K562 (cell line): ENCODE data around the gene GSKIP. TPM values are rescaled to one million over a fixed set of nuclear protein-coding genes. Genes with fewer than 3 reads are reported as not detected.

Source experiments
- ATAC-seq: fragments of 200-7000 bp; cut with Tn5 transposase; 3 replicates; pipeline ENCODE4 v1.9.1; 2020; ENCODE audit warnings: moderate library complexity
- BruUV-seq: library from RNA; stranded (reverse); fragments of 400-500 nt; replicated peaks from 2 replicates; lab custom pipeline; 2021; lab: Mats Ljungman, UMichigan
- CTCF ChIA-PET: fragments of 300-600 bp; formaldehyde crosslinking; extraction: SDS; loops from one replicate; lab custom pipeline; 2021; ENCODE audit warnings: low intra/inter-chr PET ratio; lab: Yijun Ruan, JAX
- POLR2A ChIA-PET: fragments of 300-600, 350-650 bp; sonication (Branson Sonifier 250); formaldehyde crosslinking; extraction: SDS; loops from one replicate; lab custom pipeline; 2021; ENCODE audit warnings: antibody characterized with exemption, inconsistent platforms; lab: Yijun Ruan, JAX
- DNase-seq, 4 experiments: peaks; one replicate each; pipeline versions ENCODE4 v3.0.0 to v3.0.0-alpha.2; 2011 to 2018; ENCODE audit warnings: low spot score in 3 of 4, mixed read lengths in 3 of 4; ENCODE audit errors: extremely low read depth in 1 of 4
- FAIRE-seq: peaks from 2 replicates; lab custom pipeline; 2011; peaks lifted over from hg19 to GRCh38; lab: Jason Lieb, UNC
- H2AFZ ChIP-seq: 2 replicates; pipeline ENCODE4 v1.6.0; 2011; ENCODE audit warnings: low read depth, low read length, control low read depth, inconsistent platforms
- H3K27ac ChIP-seq: fragments of 200-600 bp; 3 replicates; pipeline ENCODE4 v1.8.0; 2011; ENCODE audit warnings: low read depth, mild to moderate bottlenecking, control low read depth, inconsistent platforms, low read length, moderate library complexity, mixed read lengths; ENCODE audit errors: extremely low read depth
- H3K27me3 ChIP-seq, 2 experiments: fragments of 300-600 bp in 1 of 2; 2 replicates in 1 of 2; 3 replicates in 1 of 2; pipeline versions ENCODE4 v1.6.0 to v1.8.0; 2011; ENCODE audit warnings: inconsistent platforms in 2 of 2, low read length in 2 of 2, mild to moderate bottlenecking in 1 of 2, mixed read lengths in 1 of 2, moderate library complexity in 1 of 2; ENCODE audit not compliant: control insufficient read depth in 2 of 2, insufficient read depth in 2 of 2
- H3K36me3 ChIP-seq: fragments of 300-600 bp; 3 replicates; pipeline ENCODE4 v1.8.0; 2011; ENCODE audit warnings: mild to moderate bottlenecking, low read length, inconsistent platforms; ENCODE audit not compliant: control insufficient read depth, insufficient read depth
- H3K4me1 ChIP-seq, 2 experiments: fragments of 200-600 bp in 1 of 2; replicated peaks in 1 of 2; 2 replicates in 1 of 2; 3 replicates in 1 of 2; pipeline versions ENCODE4 v1.5.1 to v1.8.0; 2011; ENCODE audit warnings: inconsistent platforms in 2 of 2, low read length in 2 of 2, mild to moderate bottlenecking in 1 of 2, mixed read lengths in 1 of 2, moderate library complexity in 1 of 2; ENCODE audit not compliant: control insufficient read depth in 2 of 2, insufficient read depth in 2 of 2
- H3K4me2 ChIP-seq: 2 replicates; pipeline ENCODE4 v1.6.1; 2011; ENCODE audit warnings: low read length, control low read depth, inconsistent platforms, mixed read lengths; ENCODE audit not compliant: insufficient read depth
- H3K4me3 ChIP-seq: fragments of 200-600 bp; sonication (generic), shearing (Covaris generic); 2 replicates; pipeline ENCODE4 v1.5.1; 2016; ENCODE audit warnings: control low read depth, inconsistent platforms
- H3K79me2 ChIP-seq: fragments of 200-600 bp; 3 replicates; pipeline ENCODE4 v1.8.0; 2011; ENCODE audit warnings: low read length, inconsistent platforms; ENCODE audit not compliant: control insufficient read depth, insufficient read depth
- H3K9ac ChIP-seq, 2 experiments: 2 replicates each; pipeline versions ENCODE4 v1.6.0 to v1.6.1; 2011; ENCODE audit warnings: low read depth in 2 of 2, low read length in 2 of 2, control low read depth in 1 of 2, inconsistent platforms in 1 of 2, mild to moderate bottlenecking in 1 of 2, mixed read lengths in 1 of 2; ENCODE audit not compliant: insufficient read depth in 1 of 2
- H3K9me1 ChIP-seq: one replicate; pipeline ENCODE4 v1.6.0; 2011; ENCODE audit warnings: inconsistent platforms, mild to moderate bottlenecking, low read length, moderate library complexity; ENCODE audit not compliant: control insufficient read depth, insufficient read depth
- H3K9me3 ChIP-seq: replicated peaks from 2 replicates; pipeline ENCODE4 v1.5.1; 2011; ENCODE audit warnings: low read depth, low read length, inconsistent platforms; ENCODE audit not compliant: control insufficient read depth, insufficient read depth
- H4K20me1 ChIP-seq: replicated peaks from 2 replicates; pipeline ENCODE4 v1.6.1; 2011; ENCODE audit warnings: low read length, inconsistent platforms, mixed read lengths; ENCODE audit not compliant: control insufficient read depth, insufficient read depth
- CBFB ChIP-seq: sonication (generic); formaldehyde crosslinking; IDR thresholded peaks from 2 replicates; pipeline ENCODE4 v1.4.0; 2020; ENCODE audit warnings: mild to moderate bottlenecking, missing genetic modification reagents
- CHD1 ChIP-seq: fragments of 200-600 bp; sonication (generic); IDR thresholded peaks from one replicate; pipeline ENCODE4 v1.6.1; 2012; ENCODE audit warnings: mild to moderate bottlenecking, moderate library complexity, low read length, inconsistent platforms
- ESRRA ChIP-seq: fragments of 450-650 bp; IDR thresholded peaks from 2 replicates; pipeline ENCODE4 v1.6.1; 2014; ENCODE audit warnings: low read depth, mild to moderate bottlenecking, moderate library complexity, borderline replicate concordance
- HDAC6 ChIP-seq: IDR thresholded peaks from 2 replicates; pipeline ENCODE4 v1.6.1; 2012; ENCODE audit warnings: low read depth, mild to moderate bottlenecking, control low read depth, inconsistent platforms, low read length, moderate library complexity
- HDAC8 ChIP-seq: fragments of 450-650 bp; IDR thresholded peaks from 2 replicates; pipeline ENCODE4 v1.6.1; 2016; ENCODE audit warnings: mild to moderate bottlenecking, missing genetic modification characterization, moderate library complexity, missing compliant biosample characterization
- HEY1 ChIP-seq: fragments of 250-450 bp; sonication (Bioruptor Pico); IDR thresholded peaks from 2 replicates; pipeline ENCODE4 v1.5.0; 2020; ENCODE audit warnings: mild to moderate bottlenecking, moderate library complexity, borderline replicate concordance
- LARP7 ChIP-seq: fragments of 450-650 bp; IDR thresholded peaks from 2 replicates; pipeline ENCODE4 v1.6.1; 2016
- MAFF ChIP-seq: IDR thresholded peaks from 2 replicates; pipeline ENCODE4 v1.6.1; 2012; ENCODE audit warnings: low read length, improper control_type of control experiment
- MAFG ChIP-seq: fragments of 450-650 bp; conservative IDR thresholded peaks from 2 replicates; pipeline ENCODE4 v1.6.1; 2016; ENCODE audit warnings: missing genetic modification characterization, missing compliant biosample characterization
- MEF2A ChIP-seq: IDR thresholded peaks from 2 replicates; pipeline ENCODE4 v1.6.1; 2011; ENCODE audit warnings: low read depth, mild to moderate bottlenecking, low read length, moderate library complexity; ENCODE audit not compliant: control insufficient read depth
- SMC3 ChIP-seq: conservative IDR thresholded peaks from 2 replicates; pipeline ENCODE4 v1.6.1; 2011; ENCODE audit warnings: low read depth, low read length, improper control_type of control experiment; ENCODE audit not compliant: insufficient read depth
- ZNF121 ChIP-seq: sonication (generic); formaldehyde crosslinking; conservative IDR thresholded peaks from 2 replicates; pipeline ENCODE4 v1.8.0; 2022; ENCODE audit warnings: missing genetic modification reagents
- ZNF76 ChIP-seq: fragments of 250-450 bp; sonication (Bioruptor Pico); IDR thresholded peaks from 2 replicates; pipeline ENCODE4 v1.4.0; 2020; ENCODE audit warnings: mild to moderate bottlenecking, moderate library complexity, borderline replicate concordance
- ZNF766 ChIP-seq: fragments of 200-800 bp; sonication (Bioruptor generic); conservative IDR thresholded peaks from 2 replicates; pipeline ENCODE4 v1.6.1; 2016; ENCODE audit warnings: missing genetic modification characterization, missing compliant biosample characterization
- WGBS: fragments of 100-300 bp; shearing (Covaris generic); methylation state at CpG from one replicate; pipeline ENCODE4 v1.1.6; 2016; ENCODE audit warnings: low coverage, mixed read lengths; ENCODE audit not compliant: insufficient coverage; ENCODE audit errors: missing lambda C conversion rate; 5-methylcytosine and 5-hydroxymethylcytosine counted together
- in situ Hi-C: fragments of 300-500 bp; cut with MboI; formaldehyde crosslinking; loops from 4 replicates; pipeline ENCODE4 v1.15.0; 2018; ENCODE audit warnings: inconsistent platforms, mixed read lengths
- intact Hi-C: fragments of 100-400 bp; cut with micrococcal nuclease; formaldehyde crosslinking; loops from 2 replicates; pipeline ENCODE4 v1.14.2; 2022
- polyA plus RNA-seq, 8 experiments: library from polyadenylated mRNA; depleted of rRNA in 4 of 8; stranded (reverse) in 5 of 8; unstranded in 3 of 8; fragments of >200 nt; fragmentation: Nextera tagmentation in 2 of 8; fragmentation: Illumina TruSeq in 1 of 8; extraction: Ambion mirVana in 2 of 8; extraction: Trizol in 1 of 8; gene quantifications; 2 replicates each; pipeline versions ENCODE4 v1.2.1 to v1.2.3, GENCODE V29; 2011 to 2014; ENCODE audit warnings: inconsistent platforms in 1 of 8, missing spikeins in 1 of 8
- total RNA-seq, 7 experiments: library from RNA; depleted of rRNA in 6 of 7; stranded (reverse); fragments of >200 nt in 6 of 7; fragmentation: Illumina TruSeq in 2 of 7; extraction: Trizol in 2 of 7; gene quantifications; 2 replicates each; pipeline versions ENCODE4 v1.2.1 to v1.2.3, GENCODE V29; 2011 to 2021; ENCODE audit warnings: low replicate concordance in 1 of 7
- TF ChIP-seq, protein P1 (sequence below): fragments of 250-450 bp; sonication (Bioruptor Pico); IDR thresholded peaks from 2 replicates; pipeline ENCODE4 v1.8.0; 2021; ENCODE audit warnings: borderline replicate concordance, mild to moderate bottlenecking, moderate library complexity; ENCODE audit not compliant: poor library complexity, severe bottlenecking
- TF ChIP-seq, protein P2 (sequence below): fragments of 450-650 bp; IDR thresholded peaks from 2 replicates; pipeline ENCODE4 v1.6.1; 2018; ENCODE audit not compliant: partially characterized antibody
- TF ChIP-seq, protein P3 (sequence below): sonication (generic); formaldehyde crosslinking; IDR thresholded peaks from 2 replicates; pipeline ENCODE4 v1.8.1; 2023; ENCODE audit warnings: mild to moderate bottlenecking, missing genetic modification reagents

The GSKIP gene
- total and polyA plus RNA-seq, 9 of the 15 experiments (the other 6 are each of a cell fraction or from before 2014, with no cell fraction given) = 12.9 to 58.9 (median 22.2) TPM

DNA sequence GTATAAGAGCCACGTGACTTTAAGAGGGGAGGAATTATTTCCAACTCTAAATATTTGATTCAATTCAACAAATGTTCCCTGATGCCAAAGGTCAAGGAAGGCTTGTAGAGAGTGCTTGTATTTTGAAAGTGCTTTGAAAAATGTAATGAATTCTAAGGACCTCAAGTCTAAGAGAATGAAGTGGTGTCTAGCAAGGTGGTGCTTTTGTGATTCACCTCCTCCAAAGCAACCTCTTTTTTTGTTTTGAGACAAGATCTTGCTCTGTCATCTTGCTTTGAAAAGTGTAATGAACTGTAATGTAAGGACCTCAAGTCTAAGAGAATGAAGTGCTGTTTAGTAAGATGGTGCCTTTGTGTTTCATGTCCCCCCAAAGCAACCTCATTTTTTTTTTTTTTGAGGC lies 42.4 kb downstream of the GSKIP start:
- no peaks in the 10 kb centered on the region for H3K9me3 ChIP-seq
- BruUV-seq = no TSS peak
- TF ChIP-seq CBFB (CRISPR knock-in tag) = no peak
- TF ChIP-seq HDAC6 = no peak
- TF ChIP-seq, protein P1, sequence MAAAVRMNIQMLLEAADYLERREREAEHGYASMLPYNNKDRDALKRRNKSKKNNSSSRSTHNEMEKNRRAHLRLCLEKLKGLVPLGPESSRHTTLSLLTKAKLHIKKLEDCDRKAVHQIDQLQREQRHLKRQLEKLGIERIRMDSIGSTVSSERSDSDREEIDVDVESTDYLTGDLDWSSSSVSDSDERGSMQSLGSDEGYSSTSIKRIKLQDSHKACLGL (CRISPR knock-in tag) = no peak
- no peak for TF ChIP-seq LARP7
- no peak for TF ChIP-seq HEY1 (CRISPR knock-in tag)
- TF ChIP-seq, protein P2, sequence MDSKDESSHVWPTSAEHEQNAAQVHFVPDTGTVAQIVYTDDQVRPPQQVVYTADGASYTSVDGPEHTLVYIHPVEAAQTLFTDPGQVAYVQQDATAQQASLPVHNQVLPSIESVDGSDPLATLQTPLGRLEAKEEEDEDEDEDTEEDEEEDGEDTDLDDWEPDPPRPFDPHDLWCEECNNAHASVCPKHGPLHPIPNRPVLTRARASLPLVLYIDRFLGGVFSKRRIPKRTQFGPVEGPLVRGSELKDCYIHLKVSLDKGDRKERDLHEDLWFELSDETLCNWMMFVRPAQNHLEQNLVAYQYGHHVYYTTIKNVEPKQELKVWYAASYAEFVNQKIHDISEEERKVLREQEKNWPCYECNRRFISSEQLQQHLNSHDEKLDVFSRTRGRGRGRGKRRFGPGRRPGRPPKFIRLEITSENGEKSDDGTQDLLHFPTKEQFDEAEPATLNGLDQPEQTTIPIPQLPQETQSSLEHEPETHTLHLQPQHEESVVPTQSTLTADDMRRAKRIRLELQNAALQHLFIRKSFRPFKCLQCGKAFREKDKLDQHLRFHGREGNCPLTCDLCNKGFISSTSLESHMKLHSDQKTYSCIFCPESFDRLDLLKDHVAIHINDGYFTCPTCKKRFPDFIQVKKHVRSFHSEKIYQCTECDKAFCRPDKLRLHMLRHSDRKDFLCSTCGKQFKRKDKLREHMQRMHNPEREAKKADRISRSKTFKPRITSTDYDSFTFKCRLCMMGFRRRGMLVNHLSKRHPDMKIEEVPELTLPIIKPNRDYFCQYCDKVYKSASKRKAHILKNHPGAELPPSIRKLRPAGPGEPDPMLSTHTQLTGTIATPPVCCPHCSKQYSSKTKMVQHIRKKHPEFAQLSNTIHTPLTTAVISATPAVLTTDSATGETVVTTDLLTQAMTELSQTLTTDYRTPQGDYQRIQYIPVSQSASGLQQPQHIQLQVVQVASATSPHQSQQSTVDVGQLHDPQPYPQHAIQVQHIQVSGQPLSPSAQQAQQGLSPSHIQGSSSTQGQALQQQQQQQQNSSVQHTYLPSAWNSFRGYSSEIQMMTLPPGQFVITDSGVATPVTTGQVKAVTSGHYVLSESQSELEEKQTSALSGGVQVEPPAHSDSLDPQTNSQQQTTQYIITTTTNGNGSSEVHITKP = peak; percentile 27
- TF ChIP-seq CHD1 = no peak
- TF ChIP-seq MAFG = peak; percentile 48
- no peak for TF ChIP-seq SMC3
- no peak for TF ChIP-seq MEF2A
- TF ChIP-seq ESRRA = no peak
- TF ChIP-seq ZNF121 (CRISPR knock-in tag) = no peak
- no peak for TF ChIP-seq HDAC8 (tag)
- TF ChIP-seq, protein P3, sequence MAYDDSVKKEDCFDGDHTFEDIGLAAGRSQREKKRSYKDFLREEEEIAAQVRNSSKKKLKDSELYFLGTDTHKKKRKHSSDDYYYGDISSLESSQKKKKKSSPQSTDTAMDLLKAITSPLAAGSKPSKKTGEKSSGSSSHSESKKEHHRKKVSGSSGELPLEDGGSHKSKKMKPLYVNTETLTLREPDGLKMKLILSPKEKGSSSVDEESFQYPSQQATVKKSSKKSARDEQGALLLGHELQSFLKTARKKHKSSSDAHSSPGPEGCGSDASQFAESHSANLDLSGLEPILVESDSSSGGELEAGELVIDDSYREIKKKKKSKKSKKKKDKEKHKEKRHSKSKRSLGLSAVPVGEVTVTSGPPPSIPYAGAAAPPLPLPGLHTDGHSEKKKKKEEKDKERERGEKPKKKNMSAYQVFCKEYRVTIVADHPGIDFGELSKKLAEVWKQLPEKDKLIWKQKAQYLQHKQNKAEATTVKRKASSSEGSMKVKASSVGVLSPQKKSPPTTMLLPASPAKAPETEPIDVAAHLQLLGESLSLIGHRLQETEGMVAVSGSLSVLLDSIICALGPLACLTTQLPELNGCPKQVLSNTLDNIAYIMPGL (CRISPR knock-in tag) = no peak
- TF ChIP-seq ZNF76 (CRISPR knock-in tag) = no peak
- peak; percentile 49; the same call in 1 of the 2 replicates for TF ChIP-seq MAFF
- peak; percentile 86 for TF ChIP-seq ZNF766 (CRISPR knock-in tag)

More for the DNA sequence above, 42.4 kb downstream of the GSKIP start:
- peak overlapping the region; percentile 7; the same call in 1 of the 2 replicates for H3K4me2 ChIP-seq
- intact Hi-C loops (loop anchor here (5.0 kb wide), 1 partner anchor 43 kb away; the partner anchor contains the start of genes ATG2B and GSKIP), in situ Hi-C loops (loop anchor here (25.0 kb wide), 1 partner anchor 843 kb away; no protein-coding TSS in a partner anchor)
- H3K27me3 ChIP-seq = no peaks in the 10 kb centered on the region
- no peak overlapping the region for H3K9ac ChIP-seq
- no peaks in the 10 kb centered on the region for H4K20me1 ChIP-seq
- H3K4me1 ChIP-seq = peaks cover 12 to 13% of the 10 kb centered on the region in 2 experiments; a peak in 3 of 5 replicates
- WGBS = 43% methylated on average over 1 of the region's 1 CpG
- no peaks in the 10 kb centered on the region for H3K36me3 ChIP-seq
- ATAC-seq (peak; percentile 74), DNase-seq (no peak), FAIRE-seq (peak; percentile 81)
- CTCF ChIA-PET = no interaction called here
- H3K27ac ChIP-seq = no peak overlapping the region
- H2AFZ ChIP-seq = peak overlapping the region; percentile 79; the same call in 1 of the 2 replicates
- no peak overlapping the region for H3K4me3 ChIP-seq
- no peaks in the 10 kb centered on the region for H3K79me2 ChIP-seq
- no peaks in the 10 kb centered on the region for H3K9me1 ChIP-seq
- POLR2A ChIA-PET = interaction anchor here (1.4 kb wide), 1 partner anchor 11 kb away, joined by 3 read pairs; no protein-coding TSS in a partner anchor
